ENCODE measurements around the gene AIG1.

Gene AIG1

GRCh38 chr6:143098054-143098671 lies 37.5 kb downstream of the AIG1 start:
- no peak for DNase-seq

- no peak for DNase-seq
These were observed 39.0 kb downstream of the AIG1 start for GRCh38 chr6:143099647-143100046.

GRCh38 chr6:143100429-143100828 lies 39.7 kb downstream of the AIG1 start:
- no peak for DNase-seq

GRCh38 chr6:143103916-143104315 lies 43.2 kb downstream of the AIG1 start:
- DNase-seq = no peak

GRCh38 chr6:143107440-143107839 lies 46.8 kb downstream of the AIG1 start:
- DNase-seq = no peak

GRCh38 chr6:143107911-143108761 lies 47.4 kb downstream of the AIG1 start:
- DNase-seq = no peak

GRCh38 chr6:143109196-143109595 lies 48.5 kb downstream of the AIG1 start:
- DNase-seq = no peak

GRCh38 chr6:143110572-143110971 lies 49.9 kb downstream of the AIG1 start:
- DNase-seq = no peak

- DNase-seq = no peak
These were observed 50.3 kb downstream of the AIG1 start for GRCh38 chr6:143110996-143111395.

- no peak for DNase-seq
These were observed 50.8 kb downstream of the AIG1 start for GRCh38 chr6:143111443-143111842.

- no peak for DNase-seq
These were observed 51.5 kb downstream of the AIG1 start for GRCh38 chr6:143112084-143112768.

- no peak for DNase-seq
These were observed 52.1 kb downstream of the AIG1 start for GRCh38 chr6:143112837-143113236.

GRCh38 chr6:143115728-143116127 lies 55.0 kb downstream of the AIG1 start:
- no peak for DNase-seq

- no peak for DNase-seq
These were observed 56.4 kb downstream of the AIG1 start for GRCh38 chr6:143117108-143117507.

GRCh38 chr6:143119260-143119659 lies 58.6 kb downstream of the AIG1 start:
- no peak for DNase-seq

GRCh38 chr6:143123081-143123480 lies 62.4 kb downstream of the AIG1 start:
- DNase-seq = no peak

GRCh38 chr6:143123941-143124340 lies 63.3 kb downstream of the AIG1 start:
- no peak for DNase-seq

- DNase-seq = no peak
These were observed 64.8 kb downstream of the AIG1 start for GRCh38 chr6:143125455-143125854.

- no peak for DNase-seq
These were observed 65.3 kb downstream of the AIG1 start for GRCh38 chr6:143125864-143126573.

GRCh38 chr6:143126574-143126941 lies 65.9 kb downstream of the AIG1 start:
- no peak for DNase-seq

- DNase-seq = no peak
These were observed 67.4 kb downstream of the AIG1 start for GRCh38 chr6:143127941-143128680.

GRCh38 chr6:143128681-143129015 lies 68.0 kb downstream of the AIG1 start:
- no peak for DNase-seq

- no peak for DNase-seq
These were observed 70.2 kb downstream of the AIG1 start for GRCh38 chr6:143130928-143131327.

Data from stimulated activated CD4-positive, alpha-beta T cell treated with anti-CD3 and anti-CD28 coated beads, Interleukin-2, amount 100 ng/mL, for 24 hours (primary cell).